Measurements from ENCODE around the gene GOT1.

GOT1 gene

GRCh38 chr10:99395750-99396445 is 34.5 kb downstream of the GOT1 start:
- CTCF ChIA-PET = no interaction called here
- TF ChIP-seq, protein P1, sequence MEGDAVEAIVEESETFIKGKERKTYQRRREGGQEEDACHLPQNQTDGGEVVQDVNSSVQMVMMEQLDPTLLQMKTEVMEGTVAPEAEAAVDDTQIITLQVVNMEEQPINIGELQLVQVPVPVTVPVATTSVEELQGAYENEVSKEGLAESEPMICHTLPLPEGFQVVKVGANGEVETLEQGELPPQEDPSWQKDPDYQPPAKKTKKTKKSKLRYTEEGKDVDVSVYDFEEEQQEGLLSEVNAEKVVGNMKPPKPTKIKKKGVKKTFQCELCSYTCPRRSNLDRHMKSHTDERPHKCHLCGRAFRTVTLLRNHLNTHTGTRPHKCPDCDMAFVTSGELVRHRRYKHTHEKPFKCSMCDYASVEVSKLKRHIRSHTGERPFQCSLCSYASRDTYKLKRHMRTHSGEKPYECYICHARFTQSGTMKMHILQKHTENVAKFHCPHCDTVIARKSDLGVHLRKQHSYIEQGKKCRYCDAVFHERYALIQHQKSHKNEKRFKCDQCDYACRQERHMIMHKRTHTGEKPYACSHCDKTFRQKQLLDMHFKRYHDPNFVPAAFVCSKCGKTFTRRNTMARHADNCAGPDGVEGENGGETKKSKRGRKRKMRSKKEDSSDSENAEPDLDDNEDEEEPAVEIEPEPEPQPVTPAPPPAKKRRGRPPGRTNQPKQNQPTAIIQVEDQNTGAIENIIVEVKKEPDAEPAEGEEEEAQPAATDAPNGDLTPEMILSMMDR (IDR thresholded peaks at IDR 0.05; ENCODE audit: control extremely low read depth, extremely low read depth, low read depth, missing control alignments) = no peak
- no peak for DNase-seq (ENCODE audit: extremely low spot score)
- POLR2A ChIA-PET = no interaction called here

DNA sequence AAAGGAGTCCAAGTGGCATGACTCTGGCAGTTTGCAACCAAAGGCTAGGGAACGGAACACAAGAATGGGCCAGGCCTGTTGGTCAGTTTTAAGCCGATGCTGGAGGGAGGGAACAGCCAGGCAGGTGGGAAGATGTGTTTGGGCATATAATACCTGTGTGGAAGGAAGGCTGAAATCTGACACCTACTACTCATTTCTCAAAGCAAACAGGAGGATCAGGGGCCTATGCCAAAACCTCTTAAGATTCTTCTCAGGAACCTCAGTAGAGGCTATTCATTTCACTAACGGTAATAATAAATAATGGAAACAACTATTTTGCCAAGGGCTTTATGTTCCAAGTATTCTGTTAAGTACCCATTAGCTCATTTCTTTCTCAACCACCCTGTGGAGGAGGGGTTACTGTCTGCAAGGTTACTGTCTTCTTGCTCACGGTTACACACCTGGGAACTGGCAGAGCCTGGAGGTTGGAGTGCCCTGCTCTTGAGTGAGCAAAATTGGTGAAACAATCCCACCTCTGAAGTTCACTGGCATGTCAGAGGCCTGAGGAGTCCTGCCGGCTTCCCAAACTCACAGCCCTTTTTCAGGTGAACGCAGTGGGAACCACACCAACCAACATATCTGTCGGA is 35.5 kb downstream of the GOT1 start:
- ChIA-PET CTCF (interaction anchor here (0.6 to 4.3 kb wide), 4 partner anchors 7 to 219 kb away, joined by 3 to 50 read pairs (median 24); no protein-coding TSS in a partner anchor), POLR2A (no interaction called here)
- TF ChIP-seq, protein P1 (IDR thresholded peaks at IDR 0.05; ENCODE audit: control extremely low read depth, extremely low read depth, low read depth, missing control alignments) = no peak
- DNase-seq (ENCODE audit: extremely low spot score) = no peak

DNA sequence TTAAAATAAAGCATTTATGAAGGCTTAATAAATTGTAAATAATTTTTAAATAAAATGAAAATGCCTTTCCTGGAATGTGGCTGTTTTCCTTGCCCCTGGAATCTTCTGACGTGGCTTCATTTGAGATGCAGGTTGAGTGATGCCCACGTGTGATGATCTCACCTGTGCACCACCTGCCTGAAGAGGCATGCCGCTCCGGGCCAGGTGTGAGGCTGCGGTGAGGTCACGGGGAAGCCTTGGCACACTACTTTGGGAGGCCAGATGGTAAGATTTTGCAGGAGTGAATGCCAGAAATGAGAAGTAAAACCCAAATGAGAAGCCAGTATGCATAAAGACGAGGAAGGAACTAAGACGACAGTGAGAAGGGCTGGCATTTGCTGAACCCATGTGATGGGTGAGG is 36.2 kb downstream of the GOT1 start:
- POLR2A ChIA-PET = no interaction called here
- no peak for DNase-seq (ENCODE audit: extremely low spot score)
- CTCF ChIA-PET = interaction anchor here (1.5 to 4.3 kb wide), 4 partner anchors 8 to 316 kb away, joined by 4 to 50 read pairs (median 24); no protein-coding TSS in a partner anchor

DNA sequence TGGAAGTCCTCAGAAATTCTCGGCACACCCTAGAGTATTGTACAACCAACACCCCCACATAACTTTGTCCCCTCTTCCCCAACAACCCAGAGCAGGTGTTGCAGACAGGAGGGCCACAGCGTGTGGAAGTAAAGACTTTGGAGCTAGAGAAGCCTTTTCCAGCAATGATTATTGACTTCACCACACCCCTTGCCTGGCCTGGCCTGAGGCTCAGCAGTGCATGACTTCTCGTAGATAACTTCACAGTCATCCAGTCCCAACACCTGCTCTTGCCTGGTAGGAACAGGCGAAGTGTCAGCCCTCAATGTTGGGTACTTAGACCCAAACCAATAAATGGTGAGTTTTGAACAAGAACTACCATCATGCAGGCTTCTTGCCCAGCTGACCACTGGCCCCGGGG is 36.7 kb downstream of the GOT1 start:
- CTCF ChIA-PET = interaction anchor here (1.5 to 4.3 kb wide), 7 partner anchors 8 to 317 kb away, joined by 4 to 50 read pairs (median 19); partner anchors contain the start of gene GOT1

More for the DNA sequence above, 36.2 kb downstream of the GOT1 start:
- TF ChIP-seq, protein P1 (IDR thresholded peaks at IDR 0.05; ENCODE audit: control extremely low read depth, extremely low read depth, low read depth, missing control alignments) = no peak

GRCh38 chr10:99393036-99393435 is 37.4 kb downstream of the GOT1 start:
- DNase-seq (ENCODE audit: extremely low spot score) = no peak
- CTCF ChIA-PET = interaction anchor here (0.6 to 4.3 kb wide), 14 partner anchors 9 to 318 kb away, joined by 3 to 50 read pairs (median 4); partner anchors contain the start of gene GOT1
- TF ChIP-seq, protein P1 (IDR thresholded peaks at IDR 0.05; ENCODE audit: control extremely low read depth, extremely low read depth, low read depth, missing control alignments) = no peak
- POLR2A ChIA-PET = no interaction called here

More for the DNA sequence above, 36.7 kb downstream of the GOT1 start:
- DNase-seq (ENCODE audit: extremely low spot score) = no peak
- POLR2A ChIA-PET = no interaction called here
- TF ChIP-seq, protein P1 (IDR thresholded peaks at IDR 0.05; ENCODE audit: control extremely low read depth, extremely low read depth, low read depth, missing control alignments) = no peak

GRCh38 chr10:99391346-99391745 is 39.1 kb downstream of the GOT1 start:
- DNase-seq (ENCODE audit: extremely low spot score) = no peak
- ChIA-PET POLR2A (no interaction called here), CTCF (interaction anchor here (1.0 to 4.3 kb wide), 10 partner anchors 9 to 320 kb away, joined by 3 to 50 read pairs (median 18); no protein-coding TSS in a partner anchor)
- TF ChIP-seq, protein P1 (IDR thresholded peaks at IDR 0.05; ENCODE audit: control extremely low read depth, extremely low read depth, low read depth, missing control alignments) = no peak

All from GM10248 (cell line).